Right atrium auricular region (tissue), 2 donors: ENCODE data around the gene ORMDL1. TPM values are rescaled to one million over a fixed set of nuclear protein-coding genes. Genes with fewer than 3 reads are reported as not detected.

Source experiments
- DNase-seq: peaks from one replicate; pipeline ENCODE4 v3.0.0-alpha.2; 2019; ENCODE audit warnings: low spot score
- H3K27ac ChIP-seq, 2 donors: fragments of 200-600 bp; sonication (generic); 1 replicate in 1 of 2; 2 replicates in 1 of 2; pipeline ENCODE4 v1.5.1; 2016 to 2019
- H3K27me3 ChIP-seq, 2 donors: fragments of 200-600 bp; sonication (generic); one replicate each; pipeline versions ENCODE4 v1.5.1 to v1.6.0; 2017 to 2019
- H3K36me3 ChIP-seq: fragments of 200-600 bp; sonication (generic); one replicate; pipeline ENCODE4 v1.5.1; 2016
- H3K4me1 ChIP-seq, 2 donors: fragments of 200-600 bp; sonication (generic); one replicate each; pipeline versions ENCODE4 v1.5.1 to v1.6.0; 2017 to 2019
- H3K4me3 ChIP-seq, 2 donors: fragments of 200-600 bp; sonication (generic); 1 replicate in 1 of 2; 2 replicates in 1 of 2; pipeline ENCODE4 v1.5.1; 2017 to 2019; ENCODE audit warnings: mild to moderate bottlenecking in 1 of 2, moderate library complexity in 1 of 2
- H3K9me3 ChIP-seq, 2 donors: fragments of 200-600 bp; sonication (generic); one replicate each; pipeline ENCODE4 v1.5.1; 2019
- total RNA-seq, 2 donors: library from RNA; depleted of rRNA; stranded (reverse); fragments of >200 nt; gene quantifications; one replicate each; pipeline ENCODE4 v1.1.0, GENCODE V29; 2016
- TF ChIP-seq, protein P1 (sequence below), 2 donors: fragments of 200-600 bp; sonication (generic); IDR thresholded peaks; one replicate each; pipeline ENCODE4 v1.5.1; 2019; ENCODE audit warnings: antibody characterized with exemption in 2 of 2

Gene ORMDL1, protein sequence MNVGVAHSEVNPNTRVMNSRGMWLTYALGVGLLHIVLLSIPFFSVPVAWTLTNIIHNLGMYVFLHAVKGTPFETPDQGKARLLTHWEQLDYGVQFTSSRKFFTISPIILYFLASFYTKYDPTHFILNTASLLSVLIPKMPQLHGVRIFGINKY
- total RNA-seq, result 10 to 100 TPM; 27.3 to 33.3 TPM

- H3K27ac ChIP-seq, result peak within 1 kb of the TSS; percentile 96
- H3K4me1 ChIP-seq, result peaks cover 0 to 38% of the 10 kb centered on the region in 2 donors
- H3K4me3 ChIP-seq, result peak within 1 kb of the TSS; percentile 68 to 71
- H3K36me3 ChIP-seq, result peaks cover 38% of the 10 kb centered on the region
- H3K9me3 ChIP-seq, result no peaks in the 10 kb centered on the region
- DNase-seq, result peak; percentile 93
- no peaks in the 10 kb centered on the region for H3K27me3 ChIP-seq
- TF ChIP-seq, protein P1, sequence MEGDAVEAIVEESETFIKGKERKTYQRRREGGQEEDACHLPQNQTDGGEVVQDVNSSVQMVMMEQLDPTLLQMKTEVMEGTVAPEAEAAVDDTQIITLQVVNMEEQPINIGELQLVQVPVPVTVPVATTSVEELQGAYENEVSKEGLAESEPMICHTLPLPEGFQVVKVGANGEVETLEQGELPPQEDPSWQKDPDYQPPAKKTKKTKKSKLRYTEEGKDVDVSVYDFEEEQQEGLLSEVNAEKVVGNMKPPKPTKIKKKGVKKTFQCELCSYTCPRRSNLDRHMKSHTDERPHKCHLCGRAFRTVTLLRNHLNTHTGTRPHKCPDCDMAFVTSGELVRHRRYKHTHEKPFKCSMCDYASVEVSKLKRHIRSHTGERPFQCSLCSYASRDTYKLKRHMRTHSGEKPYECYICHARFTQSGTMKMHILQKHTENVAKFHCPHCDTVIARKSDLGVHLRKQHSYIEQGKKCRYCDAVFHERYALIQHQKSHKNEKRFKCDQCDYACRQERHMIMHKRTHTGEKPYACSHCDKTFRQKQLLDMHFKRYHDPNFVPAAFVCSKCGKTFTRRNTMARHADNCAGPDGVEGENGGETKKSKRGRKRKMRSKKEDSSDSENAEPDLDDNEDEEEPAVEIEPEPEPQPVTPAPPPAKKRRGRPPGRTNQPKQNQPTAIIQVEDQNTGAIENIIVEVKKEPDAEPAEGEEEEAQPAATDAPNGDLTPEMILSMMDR (IDR thresholded peaks at IDR 0.05), result no peak
Observed at GRCh38 chr2:189783927-189784867, at the start of gene ORMDL1, which contains the start of gene PMS1. Gene ORMDL1 (minus strand): TSS chr2:189784339. CDS start chr2:189782595, 1,744 bp downstream. Gene PMS1 (plus strand): TSS chr2:189784450. CDS start chr2:189791810, 7,360 bp downstream.

DNA sequence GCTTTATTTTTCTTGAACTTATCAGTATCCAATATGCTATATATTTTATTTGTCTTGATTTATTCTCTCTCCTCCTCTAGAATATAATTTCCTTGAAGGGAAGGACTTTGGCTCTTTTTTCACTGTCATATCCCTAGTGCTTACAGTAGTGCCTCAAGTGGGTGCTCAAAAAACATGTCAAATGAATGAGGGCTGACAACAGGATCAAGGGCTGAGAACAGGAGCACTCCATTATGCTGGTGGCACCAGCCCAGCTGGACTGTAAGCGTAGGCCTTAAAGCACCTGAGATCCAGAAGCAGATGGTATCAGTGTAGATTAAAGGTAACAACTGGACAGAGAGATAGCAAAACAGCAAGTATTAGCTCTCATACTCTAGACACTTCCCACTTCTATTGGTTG, 46.4 kb upstream of the ORMDL1 start:
- no peaks in the 10 kb centered on the region for H3K27me3 ChIP-seq
- H3K36me3 ChIP-seq, result no peaks in the 10 kb centered on the region
- no peak for DNase-seq
- no peak overlapping the region for H3K27ac ChIP-seq
- no peaks in the 10 kb centered on the region for H3K4me1 ChIP-seq
- no peaks in the 10 kb centered on the region for H3K9me3 ChIP-seq
- H3K4me3 ChIP-seq, result no peak overlapping the region
- TF ChIP-seq, protein P1 (IDR thresholded peaks at IDR 0.05), result no peak

DNA sequence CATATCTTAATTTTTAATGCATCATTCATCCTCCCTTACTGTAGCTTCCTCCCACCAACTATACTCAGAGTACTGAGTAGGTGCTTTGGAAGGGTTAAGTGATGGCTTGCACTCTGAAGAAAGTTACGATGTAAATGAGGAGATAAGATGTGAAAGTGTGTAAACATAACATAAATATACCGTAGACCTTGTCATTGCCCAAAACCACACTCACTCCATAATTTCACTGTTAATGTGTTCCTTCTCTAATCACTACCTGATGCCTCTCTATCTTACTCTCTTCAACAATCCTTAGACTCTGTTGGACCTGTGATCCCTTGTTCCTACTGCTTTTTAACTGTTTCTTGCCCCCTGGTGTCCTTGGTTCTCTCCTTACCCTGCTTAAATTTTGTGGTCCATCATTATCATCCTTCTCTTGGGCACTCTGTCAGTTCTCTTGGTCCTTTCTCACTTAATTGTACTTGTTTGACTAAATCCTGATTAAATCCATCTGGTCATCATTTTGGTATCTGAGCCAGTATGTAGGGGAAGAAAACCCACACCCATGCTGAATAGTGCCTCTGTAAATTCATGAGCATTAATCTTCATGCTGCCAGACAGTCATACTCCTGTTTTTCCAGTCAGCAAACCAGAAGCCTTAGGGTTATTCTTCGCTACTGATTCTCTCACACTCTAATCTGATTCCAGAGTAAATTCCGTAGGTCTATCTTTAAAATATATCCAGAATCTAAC, 45.1 kb upstream of the ORMDL1 start:
- Histone ChIP-seq H3K4me1 (no peaks in the 10 kb centered on the region), H3K9me3 (no peaks in the 10 kb centered on the region), H3K36me3 (no peaks in the 10 kb centered on the region), H3K4me3 (no peak overlapping the region), H3K27ac (no peak overlapping the region), H3K27me3 (no peaks in the 10 kb centered on the region)
- TF ChIP-seq, protein P1 (IDR thresholded peaks at IDR 0.05), result no peak
- DNase-seq, result no peak

DNA sequence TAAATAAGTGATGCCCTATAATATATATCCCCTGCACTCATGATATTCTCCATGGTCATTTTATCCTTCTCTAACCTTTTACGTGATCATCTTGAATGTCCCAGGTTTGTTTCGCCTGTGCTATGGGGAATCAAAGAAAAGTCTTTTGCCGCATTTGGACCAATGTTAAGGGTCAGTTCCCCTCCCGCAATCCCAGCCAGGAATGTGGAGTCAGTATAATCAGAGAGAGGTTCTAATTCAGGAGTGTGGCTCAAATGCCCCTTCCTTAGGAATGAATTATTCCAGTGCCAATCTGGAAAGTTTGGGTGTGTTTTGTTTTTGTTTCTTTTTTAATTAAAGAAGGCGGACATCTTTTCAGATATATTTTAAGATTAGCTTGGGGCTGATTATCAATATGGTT, 41.9 kb upstream of the ORMDL1 start:
- TF ChIP-seq, protein P1 (IDR thresholded peaks at IDR 0.05), result no peak
- no peaks in the 10 kb centered on the region for H3K27me3 ChIP-seq
- no peaks in the 10 kb centered on the region for H3K36me3 ChIP-seq
- H3K4me1 ChIP-seq, result no peaks in the 10 kb centered on the region
- no peak overlapping the region for H3K4me3 ChIP-seq
- DNase-seq, result no peak
- no peak overlapping the region for H3K27ac ChIP-seq
- H3K9me3 ChIP-seq, result no peaks in the 10 kb centered on the region

DNA sequence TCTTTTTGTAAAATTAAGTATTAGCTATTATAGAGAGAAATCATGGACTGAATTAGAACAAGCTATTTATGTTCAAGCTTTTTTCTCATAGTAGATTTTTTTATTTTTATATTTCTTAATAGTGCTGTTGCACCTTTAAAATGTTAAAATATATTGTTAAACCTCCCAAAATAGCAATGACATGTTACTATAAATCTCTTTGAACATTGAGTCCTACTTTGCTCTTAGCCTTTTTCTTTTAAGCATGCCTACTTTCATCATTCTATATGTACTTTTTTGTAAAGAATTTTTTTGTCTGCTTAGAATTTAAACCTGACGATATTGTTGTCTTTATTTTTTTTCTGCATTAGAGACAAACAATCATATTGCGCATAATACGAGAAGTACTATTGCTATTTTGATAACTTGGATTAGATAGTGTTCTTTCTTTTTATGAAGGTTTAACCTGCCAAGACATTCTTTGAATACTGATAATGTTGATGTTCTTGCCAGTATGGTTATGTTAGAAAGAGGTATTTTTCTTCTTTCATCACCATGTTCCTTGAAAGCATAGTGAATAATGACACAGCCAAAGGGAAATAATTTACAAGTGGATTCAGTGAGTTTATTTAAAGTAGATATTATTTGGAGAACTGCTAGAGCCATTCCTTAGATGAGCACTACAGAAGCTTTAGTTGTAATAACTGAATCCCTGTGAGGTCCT, 40.7 kb upstream of the ORMDL1 start:
- Histone ChIP-seq H3K27me3 (no peaks in the 10 kb centered on the region), H3K4me1 (no peaks in the 10 kb centered on the region), H3K36me3 (no peaks in the 10 kb centered on the region), H3K4me3 (no peak overlapping the region), H3K9me3 (no peaks in the 10 kb centered on the region), H3K27ac (no peak overlapping the region)
- DNase-seq, result no peak
- TF ChIP-seq, protein P1 (IDR thresholded peaks at IDR 0.05), result no peak
